Activated T-cell treated with anti-CD3 and anti-CD28 coated beads for 48 hours (primary cell): ENCODE data around the gene OR2T5.
"Not testable (repeated sequence)": the region's sequence is repeated elsewhere in the genome, so short reads cannot be mapped to it uniquely, and the experiment has no call there.

Source experiments
- DNase-seq: peaks from one replicate; pipeline ENCODE4 v3.0.0-alpha.2; 2020; ENCODE audit warnings: low read depth

OR2T5 gene

DNA sequence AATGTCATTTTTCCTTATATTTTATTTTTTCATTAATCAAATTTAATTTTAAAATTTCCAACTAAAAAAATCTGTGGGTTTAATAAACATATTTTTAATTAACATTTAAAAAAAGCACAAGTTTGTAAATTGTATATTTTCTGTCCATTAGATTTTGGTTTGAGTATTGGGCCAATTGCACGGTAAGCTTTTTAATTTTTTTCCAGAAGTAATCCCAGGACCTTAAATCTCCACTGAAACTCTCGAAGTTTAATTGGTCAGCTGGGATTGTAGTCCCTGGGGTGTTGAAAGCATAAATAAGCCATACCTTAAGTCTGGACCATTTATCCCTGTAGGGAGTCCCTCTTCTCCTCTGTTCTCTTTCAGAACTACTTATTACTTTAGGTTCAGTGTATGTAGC lies 19.4 kb downstream of the OR2T5 start, which contains the start of gene OR2G6:
TSS of gene OR2G6 (plus strand) at position 301 of the 400 bp plus-strand sequence. CDS start 13,574 bp downstream, outside the sequence.
- not testable (repeated sequence) for DNase-seq

DNA sequence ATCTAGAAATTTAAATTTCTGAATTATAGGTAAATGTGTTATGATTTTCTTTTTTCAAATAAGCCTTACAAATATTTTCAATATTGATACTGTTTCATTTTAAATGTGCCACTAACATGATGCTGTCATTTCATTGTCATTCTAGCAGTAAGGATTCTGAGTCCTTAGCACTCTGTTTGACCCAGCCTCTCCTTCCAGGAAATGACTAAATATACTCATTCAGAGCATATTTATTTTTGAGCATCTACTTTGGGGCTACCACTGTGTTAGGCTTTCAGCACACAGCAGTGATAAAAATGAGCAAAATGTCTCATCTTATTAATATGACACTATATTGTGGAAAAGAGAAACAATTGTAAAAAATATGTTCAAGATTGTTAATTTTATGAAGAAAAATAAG lies 21.8 kb downstream of the OR2T5 start:
- not testable (repeated sequence) for DNase-seq

DNA sequence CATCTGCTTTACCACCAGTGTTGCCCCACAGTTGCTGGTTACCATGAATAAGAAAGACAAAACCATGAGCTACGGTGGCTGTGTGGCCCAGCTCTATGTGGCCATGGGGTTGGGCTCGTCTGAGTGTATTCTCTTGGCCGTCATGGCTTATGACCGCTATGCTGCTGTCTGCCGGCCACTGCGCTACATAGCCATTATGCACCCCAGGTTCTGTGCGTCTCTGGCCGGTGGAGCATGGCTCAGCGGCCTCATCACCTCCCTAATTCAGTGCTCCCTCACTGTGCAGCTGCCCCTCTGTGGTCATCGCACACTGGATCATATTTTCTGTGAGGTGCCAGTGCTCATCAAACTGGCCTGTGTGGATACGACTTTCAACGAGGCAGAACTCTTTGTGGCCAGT lies 33.5 kb downstream of the OR2T5 start:
- no peak for DNase-seq

DNA sequence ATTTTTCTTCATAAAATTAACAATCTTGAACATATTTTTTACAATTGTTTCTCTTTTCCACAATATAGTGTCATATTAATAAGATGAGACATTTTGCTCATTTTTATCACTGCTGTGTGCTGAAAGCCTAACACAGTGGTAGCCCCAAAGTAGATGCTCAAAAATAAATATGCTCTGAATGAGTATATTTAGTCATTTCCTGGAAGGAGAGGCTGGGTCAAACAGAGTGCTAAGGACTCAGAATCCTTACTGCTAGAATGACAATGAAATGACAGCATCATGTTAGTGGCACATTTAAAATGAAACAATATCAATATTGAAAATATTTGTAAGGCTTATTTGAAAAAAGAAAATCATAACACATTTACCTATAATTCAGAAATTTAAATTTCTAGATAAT lies 49.1 kb downstream of the OR2T5 start:
- not testable (repeated sequence) for DNase-seq
